HG03460 (cell line): ENCODE results near the gene HAND2.

Experiments
- ATAC-seq: cut with Tn5 transposase; IDR thresholded peaks from one replicate; pipeline ENCODE4 v1.9.1; 2021; ENCODE audit not compliant: unreplicated experiment

Gene HAND2

GRCh38 chr4:173521467-173522159, 8.4 kb downstream of the HAND2 start:
- no peak for ATAC-seq

GRCh38 chr4:173520921-173521466, 9.0 kb downstream of the HAND2 start:
- ATAC-seq = no peak

GRCh38 chr4:173519111-173520101, 10.6 kb downstream of the HAND2 start:
- ATAC-seq = no peak

GRCh38 chr4:173518425-173519102, 11.5 kb downstream of the HAND2 start:
- no peak for ATAC-seq

- no peak for ATAC-seq
These were observed 12.1 kb downstream of the HAND2 start for GRCh38 chr4:173517781-173518424.

- no peak for ATAC-seq
These were observed 13.2 kb downstream of the HAND2 start for GRCh38 chr4:173516621-173517524.

GRCh38 chr4:173515458-173515857, 14.6 kb downstream of the HAND2 start:
- no peak for ATAC-seq

GRCh38 chr4:173514641-173515217, 15.3 kb downstream of the HAND2 start:
- ATAC-seq = no peak

GRCh38 chr4:173513651-173514050, 16.4 kb downstream of the HAND2 start:
- ATAC-seq = no peak

- ATAC-seq = no peak
These were observed 18.2 kb downstream of the HAND2 start for GRCh38 chr4:173511787-173512361.

- ATAC-seq = no peak
These were observed 20.7 kb downstream of the HAND2 start for GRCh38 chr4:173509036-173510001.

GRCh38 chr4:173508386-173509035, 21.5 kb downstream of the HAND2 start:
- ATAC-seq = no peak

GRCh38 chr4:173507471-173508385, 22.3 kb downstream of the HAND2 start:
- no peak for ATAC-seq

- peak; percentile 12 for ATAC-seq
These were observed 23.3 kb downstream of the HAND2 start for GRCh38 chr4:173506597-173507211.

- peak; percentile 63 for ATAC-seq
These were observed 24.0 kb downstream of the HAND2 start for GRCh38 chr4:173505924-173506518.

- ATAC-seq = no peak
These were observed 25.9 kb downstream of the HAND2 start for GRCh38 chr4:173504181-173504503.
